Glutamatergic neuron (in vitro differentiated cells): Measurements from ENCODE around the gene MAP4K2. TPM values are rescaled to one million over a fixed set of nuclear protein-coding genes. Genes with fewer than 3 reads are reported as not detected.

Experiments
- DNase-seq: peaks from one replicate; pipeline ENCODE4 v3.0.0; 2022
- H3K27ac Mint-ChIP-seq: one replicate; pipeline ENCODE4 v1.8.0; 2020; ENCODE audit warnings: mild to moderate bottlenecking, mixed read lengths, inconsistent platforms; ENCODE audit not compliant: unreplicated experiment
- H3K27me3 Mint-ChIP-seq: one replicate; pipeline ENCODE4 v1.8.0; 2020; ENCODE audit warnings: mild to moderate bottlenecking, moderate library complexity, mixed read lengths, inconsistent platforms; ENCODE audit not compliant: unreplicated experiment
- H3K36me3 Mint-ChIP-seq: one replicate; pipeline ENCODE4 v1.8.0; 2020; ENCODE audit warnings: mild to moderate bottlenecking, mixed read lengths, inconsistent platforms; ENCODE audit not compliant: unreplicated experiment
- H3K4me1 Mint-ChIP-seq: one replicate; pipeline ENCODE4 v1.8.0; 2020; ENCODE audit warnings: mild to moderate bottlenecking, low read depth, mixed read lengths, inconsistent platforms; ENCODE audit not compliant: unreplicated experiment
- H3K4me3 Mint-ChIP-seq: one replicate; pipeline ENCODE4 v1.8.0; 2020; ENCODE audit warnings: mild to moderate bottlenecking, mixed read lengths, inconsistent platforms; ENCODE audit not compliant: unreplicated experiment
- H3K9me3 Mint-ChIP-seq: one replicate; pipeline ENCODE4 v1.8.0; 2020; ENCODE audit warnings: mild to moderate bottlenecking, moderate library complexity, mixed read lengths, inconsistent platforms; ENCODE audit not compliant: unreplicated experiment
- CTCF ChIP-seq: fragments of 200-600 bp; sonication (generic); IDR thresholded peaks from one replicate; pipeline ENCODE4 v1.5.0; 2021; ENCODE audit not compliant: partially characterized antibody, unreplicated experiment
- total RNA-seq: library from RNA; stranded (reverse); fragmentation: NEBNext Ultra II Directional; extraction: Animal tissue kit (Norgen Biotek cat#: 25700); gene quantifications from one replicate; pipeline ENCODE4 v1.2.1, GENCODE V29; 2021; ENCODE audit not compliant: unreplicated experiment

Gene MAP4K2
- total RNA-seq, 1 donor from 2014 or later, result 15.9 TPM

- H3K27ac Mint-ChIP-seq, result peak overlapping the region; percentile 80
- peaks cover 22% of the 10 kb centered on the region for H3K4me1 Mint-ChIP-seq
- H3K4me3 Mint-ChIP-seq, result peak overlapping the region; percentile 95
- H3K36me3 Mint-ChIP-seq, result no peaks in the 10 kb centered on the region
- peaks cover 12% of the 10 kb centered on the region for H3K27me3 Mint-ChIP-seq
- H3K9me3 Mint-ChIP-seq, result peaks cover 11% of the 10 kb centered on the region
- DNase-seq, result no peak
- TF ChIP-seq CTCF, result no peak
Observed at GRCh38 chr11:64776425-64776824, 26.6 kb downstream of the MAP4K2 start.

- no peak for TF ChIP-seq CTCF
- Mint-ChIP-seq H3K4me3 (no peak overlapping the region), H3K4me1 (peaks cover 22% of the 10 kb centered on the region), H3K27me3 (peaks cover 12% of the 10 kb centered on the region), H3K27ac (no peak overlapping the region), H3K36me3 (peaks cover 5% of the 10 kb centered on the region), H3K9me3 (peaks cover 11% of the 10 kb centered on the region)
- no peak for DNase-seq
Observed at GRCh38 chr11:64774144-64774543, 28.9 kb downstream of the MAP4K2 start.

GRCh38 chr11:64772303-64773018, 30.6 kb downstream of the MAP4K2 start:
- TF ChIP-seq CTCF, result no peak
- Mint-ChIP-seq H3K4me3 (no peak overlapping the region), H3K4me1 (peaks cover 24% of the 10 kb centered on the region), H3K9me3 (peaks cover 7% of the 10 kb centered on the region), H3K36me3 (peaks cover 6% of the 10 kb centered on the region), H3K27ac (no peak overlapping the region), H3K27me3 (peaks cover 9% of the 10 kb centered on the region)
- no peak for DNase-seq

- H3K36me3 Mint-ChIP-seq, result peaks cover 6% of the 10 kb centered on the region
- no peak overlapping the region for H3K27ac Mint-ChIP-seq
- peaks cover 1% of the 10 kb centered on the region for H3K9me3 Mint-ChIP-seq
- TF ChIP-seq CTCF, result no peak
- peaks cover 5% of the 10 kb centered on the region for H3K27me3 Mint-ChIP-seq
- peaks cover 18% of the 10 kb centered on the region for H3K4me1 Mint-ChIP-seq
- no peak overlapping the region for H3K4me3 Mint-ChIP-seq
- DNase-seq, result no peak
Observed at GRCh38 chr11:64771861-64772260, 31.2 kb downstream of the MAP4K2 start.

DNA sequence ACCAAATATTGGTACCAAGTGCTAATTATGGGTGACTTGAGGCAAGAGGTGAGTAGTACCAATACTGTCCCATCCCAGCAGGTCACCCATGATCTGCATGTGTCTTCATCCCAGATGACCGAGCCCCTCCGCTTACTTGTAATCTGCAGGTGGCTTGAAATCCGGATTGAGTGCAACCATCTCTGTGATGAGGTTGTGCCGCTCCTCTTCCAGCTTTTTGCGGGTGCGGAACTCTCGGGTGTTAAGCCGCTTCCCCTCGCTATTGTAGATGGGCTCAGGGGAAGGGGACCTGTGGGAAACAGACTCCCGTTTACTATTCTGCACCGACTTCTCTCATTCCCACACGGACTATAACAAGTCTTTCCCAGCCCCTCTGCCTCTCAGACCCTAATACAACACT, 32.9 kb downstream of the MAP4K2 start:
- DNase-seq, result no peak
- no peak for TF ChIP-seq CTCF
- Mint-ChIP-seq H3K4me3 (no peak overlapping the region), H3K27ac (no peak overlapping the region), H3K27me3 (peaks cover 4% of the 10 kb centered on the region), H3K9me3 (peaks cover under 1% of the 10 kb centered on the region), H3K4me1 (peaks cover 5% of the 10 kb centered on the region), H3K36me3 (peaks cover 6% of the 10 kb centered on the region)
